GM12892 (cell line): Measurements from ENCODE around the gene CREB3L1.
"Not testable (repeated sequence)": the region's sequence is repeated elsewhere in the genome, so short reads cannot be mapped to it uniquely, and the experiment has no call there.

Source experiments
- DNase-seq: peaks from one replicate; pipeline ENCODE4 v3.0.0; 2011; ENCODE audit not compliant: insufficient read length
- FAIRE-seq: peaks from 2 replicates; lab custom pipeline; 2011; peaks lifted over from hg19 to GRCh38; lab: Jason Lieb, UNC
- POLR2A ChIP-seq: IDR thresholded peaks from 2 replicates; pipeline ENCODE4 v1.6.1; 2011; ENCODE audit warnings: low read depth, low read length, control low read depth
- POLR2AphosphoS5 ChIP-seq: IDR thresholded peaks from 2 replicates; pipeline ENCODE4 v1.6.1; 2011; ENCODE audit warnings: low read depth, low read length, control low read depth
- TAF1 ChIP-seq: IDR thresholded peaks from 2 replicates; pipeline ENCODE4 v1.6.1; 2011; ENCODE audit warnings: low read depth, mild to moderate bottlenecking, control low read depth, low read length, borderline replicate concordance

CREB3L1 gene

DNA sequence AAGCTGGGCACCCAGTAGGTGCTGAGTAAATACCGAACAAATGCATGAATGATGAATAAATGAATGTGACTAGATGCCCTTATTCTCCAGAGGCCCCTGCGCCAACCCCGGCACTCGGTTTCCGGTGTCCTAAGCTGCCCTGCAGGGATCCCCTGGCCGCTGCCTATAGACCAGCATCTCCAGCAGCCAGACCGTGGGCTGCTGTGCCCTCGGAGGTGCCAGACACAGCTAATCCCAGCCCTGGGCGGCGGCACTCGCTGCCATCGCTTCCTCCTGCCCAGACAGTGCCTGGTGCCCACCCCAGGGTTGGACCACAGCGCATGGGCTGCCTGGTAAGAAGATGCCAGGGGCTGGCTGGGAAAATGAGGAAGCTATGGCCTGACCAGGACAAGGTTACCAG lies 15.6 kb downstream of the CREB3L1 start:
- FAIRE-seq (no peak), DNase-seq (no peak)
- no peak for TF ChIP-seq POLR2AphosphoS5
- no peak for TF ChIP-seq POLR2A
- no peak for TF ChIP-seq TAF1

DNA sequence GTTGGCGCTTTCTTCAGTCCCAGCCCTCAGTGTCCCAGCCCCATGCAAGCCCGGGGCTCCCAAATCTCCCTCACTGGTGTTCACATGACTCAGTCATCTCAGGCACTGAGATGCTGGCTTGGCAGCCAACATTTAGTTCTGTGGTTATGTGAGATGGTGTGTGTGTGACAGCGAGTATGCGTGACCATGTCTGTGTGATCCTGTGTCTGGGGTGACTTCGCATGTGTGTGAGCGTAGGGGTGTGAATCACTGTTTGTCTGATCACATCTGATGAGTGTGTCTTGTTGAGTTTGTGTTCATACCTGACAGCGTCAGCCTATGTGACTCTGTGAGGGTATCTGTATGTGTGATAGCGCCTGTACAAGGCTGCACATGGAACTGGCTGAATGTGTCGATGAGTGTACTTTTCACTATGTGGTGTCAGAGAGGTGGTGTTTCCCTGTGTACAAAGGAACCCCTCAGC lies 16.2 kb downstream of the CREB3L1 start:
- FAIRE-seq (no peak), DNase-seq (no peak)
- TF ChIP-seq TAF1 (no peak), POLR2AphosphoS5 (no peak), POLR2A (no peak)

DNA sequence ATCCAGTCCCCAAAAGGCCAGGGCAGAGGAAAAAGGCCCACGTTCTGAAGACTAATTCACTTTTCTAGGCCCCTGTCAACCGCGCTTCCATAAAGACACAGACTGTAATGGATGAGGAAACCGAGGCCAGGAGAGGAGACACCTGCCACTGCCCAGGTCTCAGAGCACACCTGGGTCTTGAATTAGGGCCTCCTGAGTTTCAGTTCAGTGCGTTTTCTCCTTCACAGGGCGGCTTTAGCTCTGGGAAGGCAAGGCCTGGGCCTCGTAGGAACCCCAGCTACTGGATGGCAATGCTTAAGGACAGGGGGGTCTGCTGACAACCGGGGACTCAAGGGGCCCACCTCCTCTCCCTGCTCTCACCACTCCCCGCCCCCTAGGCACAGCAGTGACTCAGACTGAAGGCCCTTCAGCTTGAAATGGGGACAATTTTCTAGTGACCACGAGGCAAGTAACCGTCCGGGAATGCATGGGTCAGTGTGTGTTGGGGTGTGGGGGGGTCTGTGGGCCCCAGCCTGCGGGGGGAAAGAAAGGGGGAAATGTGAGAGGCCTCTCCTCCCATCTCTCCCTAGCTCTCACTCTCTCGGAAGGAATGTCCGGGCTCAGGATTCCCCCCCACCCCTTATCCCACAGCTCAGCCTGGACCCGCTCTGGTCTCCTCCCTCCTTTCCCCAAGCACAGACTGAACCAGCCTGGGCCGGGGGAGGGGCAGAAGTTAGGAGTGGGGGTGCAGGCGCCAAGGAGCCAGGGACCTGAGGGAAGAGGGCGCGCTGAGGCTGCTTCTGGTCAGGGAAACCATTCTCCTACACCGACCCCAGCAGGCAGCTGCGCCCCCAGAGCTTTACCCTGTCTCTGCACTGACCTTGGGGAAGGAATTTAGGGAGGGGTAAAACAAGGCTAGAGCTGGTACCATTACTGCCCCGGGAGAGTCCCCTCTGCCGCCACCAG lies 17.2 kb downstream of the CREB3L1 start:
- TF ChIP-seq TAF1 = no peak
- TF ChIP-seq POLR2AphosphoS5 = no peak
- no peak for TF ChIP-seq POLR2A
- DNase-seq (no peak), FAIRE-seq (no peak)

DNA sequence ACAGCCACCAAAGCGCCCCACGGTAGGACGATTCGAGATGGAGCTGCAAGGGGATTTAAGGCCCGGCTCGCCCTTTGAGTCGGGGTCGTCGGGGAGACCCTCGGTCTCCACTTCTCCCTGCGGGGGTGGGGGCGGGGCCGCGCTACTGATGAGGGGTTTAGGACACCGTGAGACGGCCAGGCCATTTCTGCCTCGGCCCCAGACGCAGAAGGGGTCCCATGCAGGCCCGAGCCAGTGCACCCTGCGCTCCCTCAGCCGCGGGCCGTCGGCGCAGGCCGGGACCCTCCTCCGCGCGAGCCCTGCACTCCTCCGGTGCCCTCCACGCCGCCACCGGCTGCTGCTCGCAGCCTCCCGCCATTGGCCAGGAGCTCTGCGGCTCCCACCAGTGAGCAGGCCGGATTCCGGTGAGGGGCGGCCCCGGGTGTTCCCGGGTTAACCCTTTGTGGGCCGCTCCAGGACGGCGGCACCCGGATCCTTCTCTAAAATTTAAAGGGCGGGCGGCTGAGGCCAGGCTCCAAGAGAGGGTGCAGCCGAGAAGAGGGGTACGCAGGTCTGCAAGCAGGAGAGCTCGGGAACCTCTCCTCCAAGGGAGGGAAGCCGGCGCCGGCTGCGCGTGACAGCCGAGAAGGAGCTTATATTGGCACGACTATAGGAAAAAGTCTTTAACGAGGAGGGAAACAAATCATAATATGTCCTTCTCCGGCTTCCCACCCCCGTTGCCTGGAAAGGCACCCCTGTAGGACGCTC lies 18.0 kb downstream of the CREB3L1 start:
- peak; percentile 76 for DNase-seq
- TF ChIP-seq POLR2A (no peak), TAF1 (no peak), POLR2AphosphoS5 (no peak)
- FAIRE-seq = no peak

DNA sequence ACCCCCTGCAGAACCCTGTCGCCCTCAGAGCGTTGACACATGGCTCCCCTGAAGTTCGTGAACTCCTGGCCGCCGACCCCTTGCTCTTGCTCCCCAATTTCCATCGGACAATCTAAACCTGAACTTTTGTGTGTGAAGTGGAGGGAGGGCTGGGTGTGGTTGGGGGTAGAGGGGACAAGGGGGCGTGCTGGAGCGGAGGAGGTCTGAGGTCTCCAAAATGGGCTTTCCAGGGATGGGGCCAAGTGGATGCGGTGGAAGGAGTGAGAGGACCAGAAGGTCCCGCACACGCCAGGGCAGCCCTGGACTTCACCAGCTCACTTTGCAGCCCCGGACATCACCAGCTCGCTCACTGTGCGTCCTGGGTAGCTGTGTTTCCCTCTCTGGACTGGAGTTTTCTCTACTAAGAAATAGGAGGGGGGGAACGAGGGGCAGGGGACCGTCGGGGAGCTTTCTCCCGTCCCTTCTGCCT lies 18.6 kb downstream of the CREB3L1 start:
- no peak for FAIRE-seq
- TF ChIP-seq TAF1 (no peak), POLR2AphosphoS5 (no peak), POLR2A (no peak)

DNA sequence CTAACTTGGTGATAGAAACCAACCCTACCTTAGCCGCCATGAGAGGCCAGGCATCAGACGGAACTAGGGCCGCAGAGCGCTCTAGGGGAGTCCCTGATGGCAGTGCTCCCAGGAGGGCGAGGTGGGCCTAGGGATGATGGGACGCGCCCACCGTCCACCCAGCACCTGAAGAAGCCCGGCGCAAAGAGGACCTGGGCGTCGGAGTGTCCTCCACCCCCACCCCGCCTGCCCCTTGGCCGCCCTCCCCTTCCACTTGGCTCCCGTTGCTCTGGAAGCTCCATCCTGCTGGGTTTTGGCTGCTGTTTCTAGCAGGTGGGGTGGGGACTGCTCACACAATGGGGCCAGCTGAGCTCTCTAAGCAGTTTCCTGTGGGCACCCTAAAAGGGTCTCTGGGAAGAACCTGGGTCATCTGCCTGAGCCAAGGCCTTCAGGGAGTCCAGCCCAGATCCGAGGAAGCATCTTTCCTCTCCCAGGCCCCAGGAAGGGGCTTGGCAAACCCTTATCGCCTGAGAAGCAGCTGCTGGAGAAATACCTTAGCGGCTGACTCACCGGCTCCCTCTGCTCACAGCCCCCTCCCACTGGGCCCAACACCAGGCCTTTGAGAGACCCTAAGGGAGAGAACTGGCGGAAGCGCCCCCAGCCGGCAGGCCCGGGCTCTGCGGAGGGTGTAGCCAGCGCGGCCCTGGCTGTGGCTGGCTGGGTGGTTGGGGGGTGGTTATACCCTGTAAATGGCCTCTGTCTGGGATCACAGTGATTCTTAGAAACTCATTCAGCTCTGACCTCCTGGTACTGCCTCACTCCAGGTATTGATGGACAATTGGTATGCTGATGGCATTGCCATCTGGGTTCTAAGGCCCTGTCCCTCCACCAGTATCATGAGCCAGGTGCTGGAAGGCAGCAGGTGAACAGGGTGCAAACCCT lies 19.3 kb downstream of the CREB3L1 start:
- TF ChIP-seq POLR2A = no peak
- FAIRE-seq (no peak), DNase-seq (no peak)

More for the DNA sequence above, 18.6 kb downstream of the CREB3L1 start:
- no peak for DNase-seq

DNA sequence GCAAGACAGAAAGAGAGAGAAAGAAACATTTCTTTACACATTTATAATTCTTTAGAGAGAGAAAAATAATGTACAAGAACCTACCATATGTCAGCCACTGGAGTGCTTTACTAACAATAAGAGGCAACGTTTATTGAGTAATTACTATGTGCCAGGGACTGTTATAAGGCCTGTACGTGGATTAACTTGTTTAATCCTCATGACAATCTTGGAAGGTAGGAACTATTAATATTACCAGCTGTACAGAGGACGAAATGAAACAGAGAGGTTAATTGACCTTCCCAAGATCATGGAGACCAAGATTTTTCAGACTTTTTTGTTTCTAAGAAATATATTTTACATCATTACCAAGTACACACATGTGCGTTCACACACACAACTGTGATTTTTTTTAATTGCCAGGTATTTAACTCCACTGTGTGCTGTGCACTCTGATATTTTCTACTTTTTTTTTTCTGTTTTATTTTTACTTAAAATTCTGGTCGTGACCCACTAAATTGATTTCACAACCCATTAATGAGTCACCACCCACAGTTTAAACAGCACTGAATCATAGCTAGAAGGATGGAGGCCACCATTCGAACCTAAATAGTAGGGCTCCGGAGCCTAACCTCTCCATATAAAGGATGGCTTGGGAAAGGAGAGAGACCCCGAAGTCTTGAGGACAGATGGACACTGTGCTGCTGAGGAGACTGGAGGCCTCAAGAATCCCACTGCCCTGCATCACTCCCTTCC lies 21.4 kb downstream of the CREB3L1 start:
- FAIRE-seq (no peak), DNase-seq (no peak)
- TF ChIP-seq POLR2A (no peak), POLR2AphosphoS5 (no peak), TAF1 (no peak)

DNA sequence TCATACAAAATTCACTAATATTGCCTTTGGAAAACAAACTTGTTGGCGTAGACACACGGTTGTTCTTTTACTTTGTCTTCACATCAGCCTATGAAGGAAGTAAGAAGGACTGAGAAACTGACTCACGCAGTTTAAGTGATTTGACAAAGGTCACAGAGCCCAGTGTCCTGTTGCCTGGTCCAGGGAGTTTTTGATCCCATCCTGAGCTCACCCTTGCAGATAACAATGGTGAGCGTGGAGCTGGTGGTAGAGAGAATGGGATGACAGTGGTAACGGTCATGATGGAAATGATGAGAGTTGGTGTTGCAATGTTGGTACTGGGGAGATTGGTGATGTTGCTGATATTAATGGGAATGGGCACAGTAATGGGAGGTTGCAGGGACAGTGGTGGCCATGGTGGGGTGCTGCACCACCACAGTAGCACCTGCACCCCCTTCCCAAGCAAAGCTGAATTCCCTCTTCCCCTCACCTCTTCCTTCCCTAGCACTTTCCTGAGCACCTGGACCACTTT lies 22.0 kb downstream of the CREB3L1 start:
- DNase-seq = no peak
- FAIRE-seq = no peak
- TF ChIP-seq POLR2AphosphoS5 = no peak
- no peak for TF ChIP-seq POLR2A
- no peak for TF ChIP-seq TAF1

DNA sequence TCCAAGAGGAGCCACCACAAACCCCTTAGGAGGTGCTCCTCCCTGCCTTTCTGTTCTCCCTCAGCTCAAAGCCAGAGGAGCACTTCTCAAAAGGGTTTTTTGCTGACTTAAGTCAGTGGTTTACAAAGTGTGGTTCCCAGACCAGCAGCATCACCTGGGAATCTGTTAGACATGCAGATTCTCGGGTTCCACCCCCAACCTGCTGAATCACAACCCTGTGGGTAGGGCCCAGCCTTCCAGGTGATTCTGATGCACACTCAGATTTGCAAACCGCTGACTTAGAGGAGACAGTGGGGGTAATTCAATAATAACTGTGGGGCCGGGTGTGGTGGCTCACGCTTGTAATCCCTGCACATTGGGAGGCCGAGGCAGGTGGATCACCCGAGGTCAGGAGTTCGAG lies 22.8 kb downstream of the CREB3L1 start:
- no peak for DNase-seq
- FAIRE-seq = no peak
- TF ChIP-seq POLR2A (no peak), POLR2AphosphoS5 (no peak), TAF1 (no peak)

DNA sequence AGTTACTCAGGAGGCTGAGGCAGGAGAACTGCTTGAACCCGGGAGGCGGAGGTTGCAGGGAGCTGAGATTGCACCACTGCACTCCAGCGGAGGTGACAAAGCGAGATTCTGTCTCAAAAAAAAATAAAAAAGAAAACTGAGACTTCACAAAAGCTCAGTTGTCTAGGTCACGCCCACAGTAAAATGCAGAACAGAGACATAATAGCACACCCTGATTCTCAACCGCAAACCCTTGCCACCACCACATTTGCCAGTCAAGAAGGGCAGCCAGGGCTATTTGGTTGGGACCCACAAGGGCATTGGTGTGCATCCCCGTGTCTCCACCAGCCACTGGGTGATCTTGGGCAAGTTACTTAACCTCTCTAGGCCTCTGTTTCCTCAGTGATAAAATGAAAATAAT lies 25.4 kb downstream of the CREB3L1 start:
- FAIRE-seq = no peak
- no peak for TF ChIP-seq POLR2AphosphoS5
- no peak for DNase-seq

DNA sequence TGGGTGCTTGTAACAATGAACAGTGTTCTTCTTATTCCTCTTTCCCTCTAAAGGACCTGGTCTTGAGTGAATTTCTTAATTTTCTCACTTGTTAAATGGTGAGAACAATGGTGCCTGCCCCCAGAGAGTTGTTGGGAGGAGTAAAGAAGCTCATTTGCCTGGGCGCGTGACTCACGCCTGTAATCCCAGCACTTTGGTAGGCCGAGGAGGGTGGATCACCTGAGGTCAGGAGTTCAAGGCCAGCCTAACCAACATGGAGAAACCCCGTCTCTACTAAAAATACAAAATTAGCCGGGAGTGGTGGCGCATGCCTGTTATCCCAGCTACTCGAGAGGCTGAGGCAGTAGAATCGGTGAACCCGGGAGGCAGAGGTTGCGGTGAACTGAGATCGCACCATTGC lies 26.6 kb downstream of the CREB3L1 start:
- FAIRE-seq, DNase-seq: not testable (repeated sequence)
